AG04450 (cell line): Measurements from ENCODE around the gene DPM2. TPM values are rescaled to one million over a fixed set of nuclear protein-coding genes. Genes with fewer than 3 reads are reported as not detected.
A peak's percentile ranks its signal among the peaks of the same experiment; 100 is the strongest.

Source experiments
- CTCF ChIA-PET: fragments of 300-600, 350-600 bp; formaldehyde crosslinking; extraction: SDS; loops from one replicate; lab custom pipeline; 2022; ENCODE audit warnings: antibody characterized with exemption, inconsistent platforms; lab: Charles Lee
- POLR2A ChIA-PET: fragments of 350-600 bp; formaldehyde crosslinking; extraction: SDS; loops from one replicate; lab custom pipeline; 2021; ENCODE audit warnings: antibody characterized with exemption, inconsistent platforms; lab: Yijun Ruan, JAX
- DNase-seq: peaks from one replicate; pipeline ENCODE4 v3.0.0-alpha.2; 2011; ENCODE audit warnings: low read depth, low spot score
- H3K27ac ChIP-seq: one replicate; pipeline ENCODE4 v1.5.1; 2012; ENCODE audit warnings: low read depth, low read length, control low read depth
- H3K27me3 ChIP-seq: one replicate; pipeline ENCODE4 v1.6.0; 2012; ENCODE audit warnings: low read length; ENCODE audit not compliant: control insufficient read depth, insufficient read depth
- H3K4me3 ChIP-seq: 2 replicates; pipeline ENCODE4 v1.5.1; 2011; ENCODE audit warnings: mild to moderate bottlenecking, low read depth, low read length, control low read depth
- H3K9me3 ChIP-seq: 2 replicates; pipeline ENCODE4 v1.5.1; 2012; ENCODE audit warnings: low read length; ENCODE audit not compliant: control insufficient read depth, insufficient read depth
- CTCF ChIP-seq: IDR thresholded peaks from 2 replicates; pipeline ENCODE4 v1.5.1; 2011; ENCODE audit warnings: low read depth, low read length, control low read depth, inconsistent platforms
- polyA plus RNA-seq: library from polyadenylated mRNA; depleted of rRNA; stranded (reverse); fragments of >200 nt; gene quantifications from 2 replicates; pipeline ENCODE4 v1.2.3, GENCODE V29; 2011

The DPM2 gene
- polyA plus RNA-seq, 1 experiment = 25.3 TPM

- Histone ChIP-seq H3K4me3 (no peak overlapping the region), H3K27me3 (no peaks in the 10 kb centered on the region), H3K9me3 (peaks cover 29% of the 10 kb centered on the region), H3K27ac (no peak overlapping the region)
- CTCF ChIA-PET = interaction anchor here (0.6 to 1.0 kb wide), 3 partner anchors 13 to 308 kb away, joined by 3 to 4 read pairs (median 4); no protein-coding TSS in a partner anchor
- no peak for TF ChIP-seq CTCF
- no peak for DNase-seq
- POLR2A ChIA-PET = no interaction called here
Measured at GRCh38 chr9:127892831-127893230, 44.8 kb downstream of the DPM2 start.

GRCh38 chr9:127890053-127890452 is 47.6 kb downstream of the DPM2 start:
- Histone ChIP-seq H3K27ac (no peak overlapping the region), H3K9me3 (peaks cover 22% of the 10 kb centered on the region), H3K27me3 (no peaks in the 10 kb centered on the region), H3K4me3 (no peak overlapping the region)
- CTCF ChIA-PET = interaction anchor here (1.1 kb wide), 1 partner anchor 155 kb away, joined by 4 read pairs; the partner anchor contains the start of gene TOR2A
- no peak for TF ChIP-seq CTCF
- no peak for DNase-seq
- POLR2A ChIA-PET = no interaction called here

GRCh38 chr9:127887792-127888191 is 49.9 kb downstream of the DPM2 start:
- DNase-seq = no peak
- H3K4me3 ChIP-seq = no peak overlapping the region
- peak; percentile 33 for TF ChIP-seq CTCF
- ChIA-PET CTCF (no interaction called here), POLR2A (interaction anchor here (0.6 kb wide), 1 partner anchor 12 kb away, joined by 5 read pairs; no protein-coding TSS in a partner anchor)
- H3K9me3 ChIP-seq = peaks cover 2% of the 10 kb centered on the region
- H3K27ac ChIP-seq = no peak overlapping the region
- H3K27me3 ChIP-seq = no peaks in the 10 kb centered on the region

- no peaks in the 10 kb centered on the region; the same call in 1 of the 2 replicates for H3K9me3 ChIP-seq
- no peak overlapping the region for H3K27ac ChIP-seq
- no peaks in the 10 kb centered on the region for H3K27me3 ChIP-seq
- no peak overlapping the region for H3K4me3 ChIP-seq
- POLR2A ChIA-PET = interaction anchor here (0.7 kb wide), 1 partner anchor 115 kb away, joined by 4 read pairs; no protein-coding TSS in a partner anchor
- CTCF ChIA-PET = no interaction called here
- no peak for DNase-seq
- TF ChIP-seq CTCF = no peak
Measured at GRCh38 chr9:127886401-127886972, 51.2 kb downstream of the DPM2 start.
